Mucosa of descending colon (tissue), 3 donors: ENCODE results near the gene TNFAIP6. TPM values are rescaled to one million over a fixed set of nuclear protein-coding genes. Genes with fewer than 3 reads are reported as not detected.

Source experiments
- ATAC-seq: fragments of 200-7000 bp; cut with Tn5 transposase; one replicate; pipeline ENCODE4 v1.9.1; 2020; ENCODE audit warnings: mild to moderate bottlenecking, moderate library complexity
- DNase-seq, 3 donors: peaks; one replicate each; pipeline ENCODE4 v3.0.0-alpha.2; 2020
- H3K36me3 ChIP-seq: fragments of 200-600 bp; one replicate; pipeline ENCODE4 v1.8.0; 2021; ENCODE audit warnings: low read depth, mild to moderate bottlenecking
- H3K4me1 ChIP-seq: fragments of 200-600 bp; one replicate; pipeline ENCODE4 v1.8.0; 2021; ENCODE audit warnings: low read depth, mild to moderate bottlenecking
- H3K4me3 ChIP-seq: fragments of 200-600 bp; one replicate; pipeline ENCODE4 v1.8.0; 2021; ENCODE audit warnings: mild to moderate bottlenecking
- H3K9me3 ChIP-seq: fragments of 200-600 bp; one replicate; pipeline ENCODE4 v1.8.0; 2021; ENCODE audit warnings: mild to moderate bottlenecking
- CTCF ChIP-seq: fragments of 200-600 bp; IDR thresholded peaks from one replicate; pipeline ENCODE4 v1.8.0; 2022; ENCODE audit warnings: antibody characterized with exemption, mild to moderate bottlenecking
- intact Hi-C, 2 donors: fragments of 100-400 bp; cut with DNase I in 1 of 2; cut with micrococcal nuclease in 1 of 2; formaldehyde crosslinking; loops; one replicate each; pipeline versions ENCODE4 v1.11.0 to v1.11.1; 2022; cut with DNase I, micrococcal nuclease
- total RNA-seq, 3 donors: library from RNA; stranded (reverse); fragmentation: NEBNext Ultra II Directional in 2 of 3; extraction: Animal tissue kit (Norgen Biotek cat#: 25700) in 2 of 3; gene quantifications; one replicate each; pipeline versions ENCODE4 v1.2.1 to v1.2.4, GENCODE V29; 2021 to 2023
- donor health status: DM: no; HTN: no; CAD: no; lungs with moderate emphysema.
- donor health status: DM: no; HTN: no; CAD: no.
- donor health status: DM: no; HTN: yes; CAD: no.

TNFAIP6 gene
- total RNA-seq, 3 donors from 2014 or later, result 1.1 to 2.3 TPM; not detected in 1

GRCh38 chr2:151329998-151330397, 27.4 kb upstream of the TNFAIP6 start:
- H3K36me3 ChIP-seq, result no peaks in the 10 kb centered on the region
- ATAC-seq (no peak), DNase-seq (no peak)
- no peaks in the 10 kb centered on the region for H3K4me1 ChIP-seq
- TF ChIP-seq CTCF, result no peak
- intact Hi-C loops, result no loop called here
- H3K9me3 ChIP-seq, result no peaks in the 10 kb centered on the region
- H3K4me3 ChIP-seq, result no peak overlapping the region

- Histone ChIP-seq H3K4me3 (no peak overlapping the region), H3K4me1 (no peaks in the 10 kb centered on the region), H3K9me3 (no peaks in the 10 kb centered on the region), H3K36me3 (no peaks in the 10 kb centered on the region)
- intact Hi-C loops, result no loop called here
- ATAC-seq, result no peak
- no peak for TF ChIP-seq CTCF
- DNase-seq, result no peak
These were observed 24.3 kb upstream of the TNFAIP6 start for GRCh38 chr2:151333083-151333482.

- Histone ChIP-seq H3K4me3 (no peak overlapping the region), H3K4me1 (no peaks in the 10 kb centered on the region), H3K9me3 (no peaks in the 10 kb centered on the region), H3K36me3 (no peaks in the 10 kb centered on the region)
- intact Hi-C loops, result no loop called here
- ATAC-seq, result no peak
- no peak for TF ChIP-seq CTCF
- no peak for DNase-seq
These were observed 23.1 kb upstream of the TNFAIP6 start for GRCh38 chr2:151334082-151334815.

GRCh38 chr2:151336863-151337371, 20.5 kb upstream of the TNFAIP6 start:
- H3K36me3 ChIP-seq, result no peaks in the 10 kb centered on the region
- H3K4me3 ChIP-seq, result no peak overlapping the region
- ATAC-seq (no peak), DNase-seq (no peak)
- no peaks in the 10 kb centered on the region for H3K4me1 ChIP-seq
- no peaks in the 10 kb centered on the region for H3K9me3 ChIP-seq
- no peak for TF ChIP-seq CTCF
- intact Hi-C loops, result no loop called here

- Histone ChIP-seq H3K4me1 (no peaks in the 10 kb centered on the region), H3K36me3 (no peaks in the 10 kb centered on the region), H3K9me3 (no peaks in the 10 kb centered on the region), H3K4me3 (no peak overlapping the region)
- ATAC-seq (no peak), DNase-seq (no peak)
- intact Hi-C loops, result no loop called here
- TF ChIP-seq CTCF, result no peak
These were observed 19.7 kb upstream of the TNFAIP6 start for GRCh38 chr2:151337643-151338042.
